NCI-H1105 treated with DMSO at 0.1 percent for 48 hours (cell line): ENCODE measurements around the gene GAREM1.
"Not testable (repeated sequence)": the region's sequence is repeated elsewhere in the genome, so short reads cannot be mapped to it uniquely, and the experiment has no call there.

Experiments used
- DNase-seq: peaks from one replicate; lab custom pipeline; 2025; lab: John Stamatoyannopoulos, UW

GAREM1 gene

GRCh38 chr18:32371384-32371783 is 99.3 kb downstream of the GAREM1 start:
- no peak for DNase-seq

GRCh38 chr18:32368991-32369390 is 101.7 kb downstream of the GAREM1 start:
- no peak for DNase-seq

- no peak for DNase-seq
These were observed 102.5 kb downstream of the GAREM1 start for GRCh38 chr18:32368170-32368569.

GRCh38 chr18:32366586-32367538 is 103.8 kb downstream of the GAREM1 start:
- DNase-seq, result no peak

- DNase-seq, result no peak
These were observed 108.2 kb downstream of the GAREM1 start for GRCh38 chr18:32362484-32362883.

- DNase-seq, result no peak
These were observed 109.9 kb downstream of the GAREM1 start for GRCh38 chr18:32360682-32361345.

GRCh38 chr18:32358529-32358928 is 112.2 kb downstream of the GAREM1 start:
- no peak for DNase-seq

- no peak for DNase-seq
These were observed 112.6 kb downstream of the GAREM1 start for GRCh38 chr18:32358075-32358474.

- DNase-seq, result no peak
These were observed 114.8 kb downstream of the GAREM1 start for GRCh38 chr18:32355896-32356295.

GRCh38 chr18:32354518-32354917 is 116.2 kb downstream of the GAREM1 start:
- no peak for DNase-seq

GRCh38 chr18:32353257-32353656 is 117.4 kb downstream of the GAREM1 start:
- no peak for DNase-seq

- DNase-seq, result no peak
These were observed 119.7 kb downstream of the GAREM1 start for GRCh38 chr18:32351032-32351431.

- DNase-seq, result no peak
These were observed 120.8 kb downstream of the GAREM1 start for GRCh38 chr18:32349728-32350395.

GRCh38 chr18:32346671-32347070 is 124.0 kb downstream of the GAREM1 start:
- DNase-seq, result no peak

GRCh38 chr18:32343634-32344033 is 127.0 kb downstream of the GAREM1 start:
- no peak for DNase-seq

- not testable (repeated sequence) for DNase-seq
These were observed 129.6 kb downstream of the GAREM1 start for GRCh38 chr18:32341112-32341511.

- no peak for DNase-seq
These were observed 131.6 kb downstream of the GAREM1 start for GRCh38 chr18:32339045-32339444.

- no peak for DNase-seq
These were observed 132.9 kb downstream of the GAREM1 start for GRCh38 chr18:32337821-32338220.

- DNase-seq, result no peak
These were observed 133.3 kb downstream of the GAREM1 start for GRCh38 chr18:32337347-32337746.

- DNase-seq, result no peak
These were observed 135.5 kb downstream of the GAREM1 start for GRCh38 chr18:32335228-32335627.

- DNase-seq, result no peak
These were observed 136.9 kb downstream of the GAREM1 start for GRCh38 chr18:32333781-32334180.

- DNase-seq, result no peak
These were observed 138.0 kb downstream of the GAREM1 start for GRCh38 chr18:32332708-32333107.

GRCh38 chr18:32328974-32329373 is 141.7 kb downstream of the GAREM1 start:
- no peak for DNase-seq
